DOHH2 (cell line): ENCODE measurements around the gene MAP2K6.

Experiments used
- EZH2phosphoT487 ChIP-seq: fragments of 200-600 bp; sonication (generic); IDR thresholded peaks from 2 replicates; pipeline ENCODE4 v1.6.1; 2017; ENCODE audit warnings: borderline replicate concordance, mild to moderate bottlenecking, antibody characterized with exemption, low read length, moderate library complexity, mixed read lengths
- TF ChIP-seq, protein P1 (sequence below): fragments of 200-600 bp; sonication (generic); IDR thresholded peaks from one replicate; pipeline ENCODE4 v1.5.1; 2014; ENCODE audit warnings: antibody characterized with exemption, mild to moderate bottlenecking, low read depth, low read length; ENCODE audit not compliant: poor library complexity, severe bottlenecking

GRCh38 chr17:69501591-69502468 lies 87.3 kb downstream of the MAP2K6 start:
- TF ChIP-seq, protein P1, sequence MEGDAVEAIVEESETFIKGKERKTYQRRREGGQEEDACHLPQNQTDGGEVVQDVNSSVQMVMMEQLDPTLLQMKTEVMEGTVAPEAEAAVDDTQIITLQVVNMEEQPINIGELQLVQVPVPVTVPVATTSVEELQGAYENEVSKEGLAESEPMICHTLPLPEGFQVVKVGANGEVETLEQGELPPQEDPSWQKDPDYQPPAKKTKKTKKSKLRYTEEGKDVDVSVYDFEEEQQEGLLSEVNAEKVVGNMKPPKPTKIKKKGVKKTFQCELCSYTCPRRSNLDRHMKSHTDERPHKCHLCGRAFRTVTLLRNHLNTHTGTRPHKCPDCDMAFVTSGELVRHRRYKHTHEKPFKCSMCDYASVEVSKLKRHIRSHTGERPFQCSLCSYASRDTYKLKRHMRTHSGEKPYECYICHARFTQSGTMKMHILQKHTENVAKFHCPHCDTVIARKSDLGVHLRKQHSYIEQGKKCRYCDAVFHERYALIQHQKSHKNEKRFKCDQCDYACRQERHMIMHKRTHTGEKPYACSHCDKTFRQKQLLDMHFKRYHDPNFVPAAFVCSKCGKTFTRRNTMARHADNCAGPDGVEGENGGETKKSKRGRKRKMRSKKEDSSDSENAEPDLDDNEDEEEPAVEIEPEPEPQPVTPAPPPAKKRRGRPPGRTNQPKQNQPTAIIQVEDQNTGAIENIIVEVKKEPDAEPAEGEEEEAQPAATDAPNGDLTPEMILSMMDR, result no peak
- TF ChIP-seq EZH2phosphoT487, result no peak
